ENCODE data around the gene ZER1.

GRCh38 chr9:128724744-128725211 is 46.9 kb downstream of the ZER1 start:
- TF ChIP-seq SUZ12 (IDR thresholded peaks at IDR 0.05; ENCODE audit: extremely low read depth, insufficient read depth, insufficient read length) (no peak), YY1 (IDR thresholded peaks at IDR 0.05; ENCODE audit: insufficient read depth, insufficient read length) (no peak), ZNF274 (IDR thresholded peaks at IDR 0.05; ENCODE audit: low read depth, low read length) (no peak)

Data from NT2/D1 (cell line).